ENCODE data around the gene CAMTA1. TPM values are rescaled to one million over a fixed set of nuclear protein-coding genes. Genes with fewer than 3 reads are reported as not detected.

Gene CAMTA1
- total RNA-seq, 1 donor from 2014 or later, result 47.9 TPM

DNA sequence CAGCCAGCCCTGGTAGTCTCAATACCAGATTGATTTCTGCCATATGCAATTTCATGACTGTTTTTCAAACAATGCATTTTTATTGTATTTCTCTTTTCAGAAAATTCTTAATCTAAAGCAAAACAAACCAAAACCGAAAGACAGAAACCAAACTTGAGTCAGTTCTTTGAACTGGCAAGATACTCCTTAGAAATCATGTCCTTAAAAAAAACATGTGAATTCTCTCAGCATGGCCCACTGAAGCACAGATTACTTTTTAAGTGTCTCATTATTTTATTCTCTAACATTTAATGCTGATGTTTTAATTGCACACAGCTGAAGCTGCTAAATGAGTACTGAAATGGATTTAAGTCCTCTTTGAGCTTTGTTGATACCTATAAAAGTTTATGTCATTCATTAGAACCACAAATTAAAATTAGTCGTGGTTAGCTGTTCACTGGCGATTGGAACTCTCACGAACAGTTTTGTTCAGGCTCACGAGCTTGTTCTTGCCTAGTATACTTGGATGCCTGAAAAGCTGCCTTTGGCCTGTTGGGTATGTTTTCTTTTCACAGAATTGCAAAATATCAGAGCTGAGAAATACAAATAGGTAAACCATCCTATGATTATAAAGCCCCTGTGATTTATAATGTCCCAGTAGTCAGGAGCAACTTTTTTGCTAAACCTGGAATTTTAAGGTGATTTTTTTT, 87.5 kb downstream of the CAMTA1 start:
- peaks cover 18% of the 10 kb centered on the region for H3K4me1 ChIP-seq
- H3K27me3 ChIP-seq (ENCODE audit: low read depth), result no peaks in the 10 kb centered on the region
- TF ChIP-seq, protein P1, sequence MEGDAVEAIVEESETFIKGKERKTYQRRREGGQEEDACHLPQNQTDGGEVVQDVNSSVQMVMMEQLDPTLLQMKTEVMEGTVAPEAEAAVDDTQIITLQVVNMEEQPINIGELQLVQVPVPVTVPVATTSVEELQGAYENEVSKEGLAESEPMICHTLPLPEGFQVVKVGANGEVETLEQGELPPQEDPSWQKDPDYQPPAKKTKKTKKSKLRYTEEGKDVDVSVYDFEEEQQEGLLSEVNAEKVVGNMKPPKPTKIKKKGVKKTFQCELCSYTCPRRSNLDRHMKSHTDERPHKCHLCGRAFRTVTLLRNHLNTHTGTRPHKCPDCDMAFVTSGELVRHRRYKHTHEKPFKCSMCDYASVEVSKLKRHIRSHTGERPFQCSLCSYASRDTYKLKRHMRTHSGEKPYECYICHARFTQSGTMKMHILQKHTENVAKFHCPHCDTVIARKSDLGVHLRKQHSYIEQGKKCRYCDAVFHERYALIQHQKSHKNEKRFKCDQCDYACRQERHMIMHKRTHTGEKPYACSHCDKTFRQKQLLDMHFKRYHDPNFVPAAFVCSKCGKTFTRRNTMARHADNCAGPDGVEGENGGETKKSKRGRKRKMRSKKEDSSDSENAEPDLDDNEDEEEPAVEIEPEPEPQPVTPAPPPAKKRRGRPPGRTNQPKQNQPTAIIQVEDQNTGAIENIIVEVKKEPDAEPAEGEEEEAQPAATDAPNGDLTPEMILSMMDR (IDR thresholded peaks at IDR 0.05), result no peak
- H3K36me3 ChIP-seq, result peaks cover 19% of the 10 kb centered on the region
- DNase-seq, result no peak
- no peak for ATAC-seq
- H3K27ac ChIP-seq, result no peak overlapping the region
- no peaks in the 10 kb centered on the region for H3K9me3 ChIP-seq
- no peak overlapping the region for H3K4me3 ChIP-seq
- intact Hi-C loops (cut with DNase I), result no loop called here

GRCh38 chr1:6873298-6874015, 88.2 kb downstream of the CAMTA1 start:
- intact Hi-C loops (cut with DNase I), result no loop called here
- no peaks in the 10 kb centered on the region for H3K27me3 ChIP-seq (ENCODE audit: low read depth)
- TF ChIP-seq, protein P1 (IDR thresholded peaks at IDR 0.05), result no peak
- H3K9me3 ChIP-seq, result no peaks in the 10 kb centered on the region
- H3K27ac ChIP-seq, result no peak overlapping the region
- H3K4me1 ChIP-seq, result peaks cover 15% of the 10 kb centered on the region
- no peak for ATAC-seq
- no peak for DNase-seq
- H3K4me3 ChIP-seq, result no peak overlapping the region
- H3K36me3 ChIP-seq, result peaks cover 19% of the 10 kb centered on the region

DNA sequence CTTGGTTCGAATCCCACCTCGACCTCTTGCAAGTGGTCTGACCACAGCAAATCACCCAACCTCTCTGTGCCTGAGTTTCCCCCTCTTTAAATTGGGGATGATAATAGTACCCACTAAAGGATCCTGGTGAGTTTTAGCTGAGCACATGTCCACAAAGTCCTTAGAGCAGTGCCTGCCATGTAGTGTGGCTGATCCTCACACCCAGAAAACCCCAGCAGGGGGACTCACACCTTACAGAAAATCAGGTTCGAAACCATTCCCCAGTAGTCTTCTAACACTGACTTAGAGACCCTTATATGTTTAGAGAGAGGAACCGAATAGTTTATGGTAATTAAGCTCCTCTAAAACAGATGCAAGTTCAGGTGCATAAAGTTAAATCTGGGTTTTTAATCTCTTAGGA, 89.0 kb downstream of the CAMTA1 start:
- peaks cover 7% of the 10 kb centered on the region for H3K4me1 ChIP-seq
- intact Hi-C loops (cut with DNase I), result no loop called here
- no peak for ATAC-seq

GRCh38 chr1:6880951-6881690, 95.9 kb downstream of the CAMTA1 start:
- ATAC-seq (no peak), DNase-seq (no peak)
- H3K27me3 ChIP-seq (ENCODE audit: low read depth), result no peaks in the 10 kb centered on the region
- H3K9me3 ChIP-seq, result no peaks in the 10 kb centered on the region
- H3K36me3 ChIP-seq, result no peaks in the 10 kb centered on the region
- no peak overlapping the region for H3K27ac ChIP-seq
- H3K4me3 ChIP-seq, result no peak overlapping the region
- H3K4me1 ChIP-seq, result no peaks in the 10 kb centered on the region
- intact Hi-C loops (cut with DNase I), result loop anchor here (10.0 kb wide), 1 partner anchor 156 kb away; no protein-coding TSS in a partner anchor
- TF ChIP-seq, protein P1 (IDR thresholded peaks at IDR 0.05), result no peak

More for the DNA sequence above, 89.0 kb downstream of the CAMTA1 start:
- no peaks in the 10 kb centered on the region for H3K9me3 ChIP-seq
- H3K4me3 ChIP-seq, result no peak overlapping the region
- peaks cover 19% of the 10 kb centered on the region for H3K36me3 ChIP-seq
- TF ChIP-seq, protein P1 (IDR thresholded peaks at IDR 0.05), result no peak
- no peak overlapping the region for H3K27ac ChIP-seq
- DNase-seq, result no peak
- H3K27me3 ChIP-seq (ENCODE audit: low read depth), result no peaks in the 10 kb centered on the region

- TF ChIP-seq, protein P1 (IDR thresholded peaks at IDR 0.05), result no peak
- ATAC-seq (no peak), DNase-seq (no peak)
- no peaks in the 10 kb centered on the region for H3K4me1 ChIP-seq
- H3K4me3 ChIP-seq, result no peak overlapping the region
- no peak overlapping the region for H3K27ac ChIP-seq
- no peaks in the 10 kb centered on the region for H3K27me3 ChIP-seq (ENCODE audit: low read depth)
- H3K9me3 ChIP-seq, result no peaks in the 10 kb centered on the region
- intact Hi-C loops (cut with DNase I), result loop anchor here (10.0 kb wide), 1 partner anchor 158 kb away; no protein-coding TSS in a partner anchor
- H3K36me3 ChIP-seq, result no peaks in the 10 kb centered on the region
Observed at GRCh38 chr1:6882414-6882813, 97.2 kb downstream of the CAMTA1 start.

Data from lower lobe of right lung (tissue), 2 donors.